Measurements from ENCODE around the gene CLCA2. TPM values are rescaled to one million over a fixed set of nuclear protein-coding genes. Genes with fewer than 3 reads are reported as not detected.
"Not testable (repeated sequence)": the region's sequence is repeated elsewhere in the genome, so short reads cannot be mapped to it uniquely, and the experiment has no call there.

CLCA2 gene
- total and polyA plus RNA-seq, 2 donors (not counting 1 experiment from before 2014, with no cell fraction given), result 1.2 to 3.5 TPM

GRCh38 chr1:86500714-86501113, 76.7 kb downstream of the CLCA2 start:
- no peak overlapping the region for H3K4me2 ChIP-seq (ENCODE audit: extremely low read depth, insufficient read depth, low read length)
- H3K36me3 ChIP-seq (ENCODE audit: control insufficient read depth, insufficient read depth, low read length), result no peaks in the 10 kb centered on the region
- H3K9me3 ChIP-seq (ENCODE audit: control insufficient read depth, insufficient read depth, low read depth, low read length), result no peaks in the 10 kb centered on the region
- peak in 1 of 2 donors; percentile 21 for DNase-seq (ENCODE audit: low read depth in 2 of 2)
- no peak overlapping the region for H2AFZ ChIP-seq (ENCODE audit: low read length)
- H3K9ac ChIP-seq (ENCODE audit: insufficient read depth, low read length), result no peak overlapping the region
- H3K27me3 ChIP-seq (ENCODE audit: control insufficient read depth, insufficient read depth, low read length), result peaks cover 2% of the 10 kb centered on the region
- H4K20me1 ChIP-seq (ENCODE audit: control insufficient read depth, extremely low read depth, insufficient read depth, low read length), result no peaks in the 10 kb centered on the region
- no peaks in the 10 kb centered on the region for H3K79me2 ChIP-seq (ENCODE audit: control insufficient read depth, insufficient read depth, low read length)
- no peak for TF ChIP-seq EZH2 (IDR thresholded peaks at IDR 0.05; ENCODE audit: low read length, missing control alignments)
- no peak for TF ChIP-seq CTCF (conservative IDR thresholded peaks at IDR 0.05 in 1 of 2, IDR thresholded peaks at IDR 0.05 in 1 of 2; ENCODE audit: low read depth in 1 of 2, low read length in 2 of 2)
- H3K4me1 ChIP-seq (ENCODE audit: control insufficient read depth, extremely low read depth, insufficient read depth, low read length), result no peaks in the 10 kb centered on the region
- no peak overlapping the region for H3K4me3 ChIP-seq (replicated peaks in 1 of 4; ENCODE audit: control extremely low read depth in 1 of 4, insufficient read depth in 1 of 4, low read depth in 3 of 4, low read length in 4 of 4)
- no peak overlapping the region for H3K27ac ChIP-seq (ENCODE audit: insufficient read depth, low read length)

- H3K36me3 ChIP-seq (ENCODE audit: control insufficient read depth, insufficient read depth, low read length); H3K79me2 ChIP-seq (ENCODE audit: control insufficient read depth, insufficient read depth, low read length); H4K20me1 ChIP-seq (ENCODE audit: control insufficient read depth, extremely low read depth, insufficient read depth, low read length); H3K27ac ChIP-seq (ENCODE audit: insufficient read depth, low read length); H3K4me1 ChIP-seq (ENCODE audit: control insufficient read depth, extremely low read depth, insufficient read depth, low read length); H3K27me3 ChIP-seq (ENCODE audit: control insufficient read depth, insufficient read depth, low read length); H3K9ac ChIP-seq (ENCODE audit: insufficient read depth, low read length); H3K9me3 ChIP-seq (ENCODE audit: control insufficient read depth, insufficient read depth, low read depth, low read length); H3K4me2 ChIP-seq (ENCODE audit: extremely low read depth, insufficient read depth, low read length); H2AFZ ChIP-seq (ENCODE audit: low read length): not testable (repeated sequence)
- peak in 1 of 2 donors; percentile 20 for TF ChIP-seq CTCF (conservative IDR thresholded peaks at IDR 0.05 in 1 of 2, IDR thresholded peaks at IDR 0.05 in 1 of 2; ENCODE audit: low read depth in 1 of 2, low read length in 2 of 2)
- peak overlapping the region in 1 of 4 experiments; percentile 14 for H3K4me3 ChIP-seq (replicated peaks in 1 of 4; ENCODE audit: control extremely low read depth in 1 of 4, insufficient read depth in 1 of 4, low read depth in 3 of 4, low read length in 4 of 4)
- DNase-seq (ENCODE audit: low read depth in 2 of 2), result peak; percentile 17 to 19
Observed at GRCh38 chr1:86502125-86502646, 78.2 kb downstream of the CLCA2 start.

GRCh38 chr1:86502721-86503405, 78.9 kb downstream of the CLCA2 start:
- peak overlapping the region in 1 of 4 experiments; percentile 14 for H3K4me3 ChIP-seq (replicated peaks in 1 of 4; ENCODE audit: control extremely low read depth in 1 of 4, insufficient read depth in 1 of 4, low read depth in 3 of 4, low read length in 4 of 4)
- H3K9ac ChIP-seq (ENCODE audit: insufficient read depth, low read length), result no peak overlapping the region
- no peak overlapping the region for H2AFZ ChIP-seq (ENCODE audit: low read length)
- no peak overlapping the region for H3K4me2 ChIP-seq (ENCODE audit: extremely low read depth, insufficient read depth, low read length)
- no peaks in the 10 kb centered on the region for H3K36me3 ChIP-seq (ENCODE audit: control insufficient read depth, insufficient read depth, low read length)
- peaks cover 2% of the 10 kb centered on the region for H3K27me3 ChIP-seq (ENCODE audit: control insufficient read depth, insufficient read depth, low read length)
- H4K20me1 ChIP-seq (ENCODE audit: control insufficient read depth, extremely low read depth, insufficient read depth, low read length), result no peaks in the 10 kb centered on the region
- no peaks in the 10 kb centered on the region for H3K4me1 ChIP-seq (ENCODE audit: control insufficient read depth, extremely low read depth, insufficient read depth, low read length)
- H3K9me3 ChIP-seq (ENCODE audit: control insufficient read depth, insufficient read depth, low read depth, low read length), result no peaks in the 10 kb centered on the region
- H3K79me2 ChIP-seq (ENCODE audit: control insufficient read depth, insufficient read depth, low read length), result no peaks in the 10 kb centered on the region
- H3K27ac ChIP-seq (ENCODE audit: insufficient read depth, low read length), result no peak overlapping the region
- TF ChIP-seq CTCF (conservative IDR thresholded peaks at IDR 0.05 in 1 of 2, IDR thresholded peaks at IDR 0.05 in 1 of 2; ENCODE audit: low read depth in 1 of 2, low read length in 2 of 2), result no peak
- no peak for TF ChIP-seq EZH2 (IDR thresholded peaks at IDR 0.05; ENCODE audit: low read length, missing control alignments)
- peak in 1 of 2 donors; percentile 41 for DNase-seq (ENCODE audit: low read depth in 2 of 2)
